Neuron (in vitro differentiated cells): ENCODE data around the gene CHPF2.

Experiments
- H2AFZ ChIP-seq: one replicate; pipeline ENCODE4 v1.6.1; 2013; ENCODE audit warnings: low read depth, mild to moderate bottlenecking, inconsistent platforms, low read length, moderate library complexity
- H3K27me3 ChIP-seq: one replicate; pipeline ENCODE4 v1.6.1; 2013; ENCODE audit warnings: low read length; ENCODE audit not compliant: insufficient read depth
- H3K36me3 ChIP-seq: one replicate; pipeline ENCODE4 v1.6.1; 2013; ENCODE audit warnings: low read length; ENCODE audit not compliant: insufficient read depth
- H3K4me1 ChIP-seq: one replicate; pipeline ENCODE4 v1.6.1; 2013; ENCODE audit warnings: low read length; ENCODE audit not compliant: insufficient read depth
- H3K4me3 ChIP-seq: 2 replicates; pipeline ENCODE4 v1.5.1; 2013; ENCODE audit warnings: mild to moderate bottlenecking, low read length, moderate library complexity
- H3K9me3 ChIP-seq: one replicate; pipeline ENCODE4 v1.6.1; 2013; ENCODE audit warnings: low read length

CHPF2 gene

DNA sequence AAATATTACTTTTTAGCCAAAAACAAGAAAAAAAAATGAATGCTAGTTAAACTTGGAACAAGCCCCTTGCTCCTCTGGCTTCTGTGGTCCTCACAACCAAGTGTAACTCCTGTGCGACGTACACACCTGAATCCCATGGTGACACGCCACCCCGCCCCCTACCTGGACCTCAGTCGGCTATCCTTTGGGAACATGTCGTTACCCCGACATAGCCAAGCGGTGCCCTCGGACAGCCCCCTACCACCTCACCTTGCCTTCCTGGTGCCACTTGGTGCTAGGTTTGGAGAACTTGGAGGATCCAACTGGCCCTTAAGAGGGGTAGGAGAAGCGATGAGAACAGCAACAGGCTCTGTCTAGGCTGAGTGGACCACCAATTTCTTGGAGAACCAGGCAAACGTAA is 28.2 kb downstream of the CHPF2 start:
- H3K36me3 ChIP-seq: no peaks in the 10 kb centered on the region

DNA sequence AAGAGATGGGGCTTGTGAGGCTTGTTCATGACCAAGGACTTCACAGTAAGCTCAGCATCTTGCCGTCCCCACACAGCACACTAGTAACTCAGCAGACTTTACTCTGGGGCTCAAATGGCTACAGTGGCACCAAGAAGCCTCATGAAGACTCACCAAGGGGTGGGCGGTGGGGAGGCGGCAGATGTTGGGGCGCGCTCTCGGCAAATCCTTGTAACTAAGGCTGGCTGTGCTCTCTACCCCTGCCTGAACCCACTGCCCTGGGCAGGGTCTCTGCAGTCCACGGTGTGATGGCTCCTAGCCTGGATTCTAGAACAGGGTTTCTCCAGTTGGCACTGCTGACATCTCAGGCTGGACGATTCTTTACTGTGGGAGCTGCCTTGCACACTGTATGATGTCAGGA is 28.6 kb downstream of the CHPF2 start:
- H3K36me3 ChIP-seq: no peaks in the 10 kb centered on the region
- no peak overlapping the region for H2AFZ ChIP-seq
- H3K4me1 ChIP-seq: no peaks in the 10 kb centered on the region
- H3K9me3 ChIP-seq: no peaks in the 10 kb centered on the region
- peaks cover 6% of the 10 kb centered on the region for H3K27me3 ChIP-seq
- H3K4me3 ChIP-seq: no peak overlapping the region

More for the DNA sequence above, 28.2 kb downstream of the CHPF2 start:
- Histone ChIP-seq H3K4me1 (no peaks in the 10 kb centered on the region), H2AFZ (no peak overlapping the region), H3K27me3 (peaks cover 6% of the 10 kb centered on the region), H3K4me3 (no peak overlapping the region), H3K9me3 (no peaks in the 10 kb centered on the region)

DNA sequence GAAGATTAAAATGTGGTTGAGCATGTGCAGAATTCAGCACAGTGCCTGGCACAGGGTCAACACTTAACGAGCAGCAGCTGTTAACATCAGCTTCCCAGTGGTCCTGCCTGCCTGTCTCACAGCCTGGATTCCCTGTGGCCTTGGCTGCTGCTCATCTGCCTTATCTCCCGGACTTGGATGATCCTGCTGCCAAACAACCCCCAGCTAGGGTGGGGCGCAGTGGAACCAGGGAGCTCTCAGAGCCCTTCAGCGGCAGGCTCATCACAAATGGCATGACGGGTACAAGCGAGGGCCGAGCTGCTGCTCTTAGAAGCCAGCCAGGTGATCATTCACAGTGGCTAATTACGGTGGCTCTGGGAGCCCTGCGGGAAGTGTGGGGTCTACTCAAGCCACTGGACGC is 29.2 kb downstream of the CHPF2 start:
- no peaks in the 10 kb centered on the region for H3K9me3 ChIP-seq
- H3K4me1 ChIP-seq: no peaks in the 10 kb centered on the region
- peaks cover 6% of the 10 kb centered on the region for H3K27me3 ChIP-seq
- H3K36me3 ChIP-seq: no peaks in the 10 kb centered on the region
- H2AFZ ChIP-seq: no peak overlapping the region
- H3K4me3 ChIP-seq: no peak overlapping the region

DNA sequence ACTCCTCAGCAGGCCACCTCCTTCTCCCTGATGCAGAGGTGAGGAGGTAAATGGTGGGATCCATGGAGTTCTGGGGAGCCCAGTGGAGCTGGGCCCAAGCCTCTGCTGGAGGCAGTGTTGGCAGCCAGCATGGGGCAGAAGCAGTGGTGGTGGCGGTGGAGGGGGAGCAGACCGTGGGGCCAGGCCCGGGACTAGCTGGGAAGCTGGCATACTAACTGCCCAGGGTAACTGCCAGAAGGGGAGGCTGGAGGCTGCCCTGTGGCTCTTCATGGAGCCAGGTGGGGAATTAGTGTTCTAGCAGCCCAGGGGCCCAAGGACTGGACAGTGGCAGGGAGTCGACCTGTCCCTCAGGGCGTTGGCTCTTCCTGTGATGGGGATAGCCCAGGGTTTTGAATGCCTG is 32.3 kb downstream of the CHPF2 start:
- no peaks in the 10 kb centered on the region for H3K4me1 ChIP-seq
- no peak overlapping the region for H2AFZ ChIP-seq
- H3K36me3 ChIP-seq: no peaks in the 10 kb centered on the region
- H3K9me3 ChIP-seq: no peaks in the 10 kb centered on the region
- H3K4me3 ChIP-seq: no peak overlapping the region
- H3K27me3 ChIP-seq: peaks cover 6% of the 10 kb centered on the region

DNA sequence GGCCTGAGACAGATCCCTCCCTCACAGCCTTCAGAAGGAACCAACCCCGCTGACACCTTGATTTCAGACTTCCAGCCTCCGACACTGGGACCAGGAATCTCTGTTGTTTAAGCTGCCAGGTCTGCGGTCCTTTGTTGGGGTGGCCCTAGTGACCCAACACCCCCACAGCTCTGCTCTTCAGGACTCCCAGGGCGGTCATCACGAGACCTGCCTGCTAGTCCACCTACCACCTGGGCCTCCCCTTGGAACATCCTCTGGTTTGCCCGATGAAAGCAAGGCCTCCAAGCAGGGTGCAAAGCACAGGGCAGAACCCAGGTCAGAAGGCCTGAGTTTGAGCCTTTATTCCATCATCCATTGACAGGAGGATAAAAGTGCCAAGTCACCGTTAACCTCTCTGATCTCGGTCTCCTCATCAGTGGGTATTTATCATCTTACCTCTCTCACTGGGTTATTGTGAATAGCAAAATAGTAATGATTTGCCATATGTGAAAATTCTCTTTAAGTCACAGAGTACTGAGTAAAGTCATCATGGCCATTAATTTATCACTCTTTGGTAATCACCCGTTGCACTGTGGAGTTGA is 33.2 kb downstream of the CHPF2 start:
- Histone ChIP-seq H2AFZ (no peak overlapping the region), H3K4me3 (no peak overlapping the region), H3K36me3 (no peaks in the 10 kb centered on the region), H3K9me3 (no peaks in the 10 kb centered on the region), H3K4me1 (no peaks in the 10 kb centered on the region), H3K27me3 (peaks cover 6% of the 10 kb centered on the region)

DNA sequence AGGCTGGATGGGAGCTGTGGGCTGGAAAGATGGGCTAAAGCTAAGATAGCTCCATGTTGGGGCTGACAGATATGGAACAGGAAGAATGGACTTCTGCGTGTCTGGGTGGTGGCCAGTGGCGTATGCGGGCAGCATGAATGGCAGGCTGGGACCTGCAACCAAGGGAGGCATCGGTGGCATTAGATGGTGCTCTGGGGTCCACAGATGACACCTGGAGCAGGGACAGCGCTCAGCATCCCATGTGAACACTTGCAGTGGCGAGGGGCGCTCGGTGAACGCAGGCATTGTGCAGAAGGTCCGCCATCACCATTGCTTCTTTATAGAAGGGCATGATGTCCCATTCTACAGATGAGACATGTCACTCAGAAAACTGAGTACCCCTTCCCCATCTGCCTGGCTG is 37.2 kb downstream of the CHPF2 start:
- no peak overlapping the region for H3K4me3 ChIP-seq
- H3K36me3 ChIP-seq: no peaks in the 10 kb centered on the region
- no peaks in the 10 kb centered on the region for H3K4me1 ChIP-seq
- H3K27me3 ChIP-seq: no peaks in the 10 kb centered on the region
- no peak overlapping the region for H2AFZ ChIP-seq
- no peaks in the 10 kb centered on the region for H3K9me3 ChIP-seq

DNA sequence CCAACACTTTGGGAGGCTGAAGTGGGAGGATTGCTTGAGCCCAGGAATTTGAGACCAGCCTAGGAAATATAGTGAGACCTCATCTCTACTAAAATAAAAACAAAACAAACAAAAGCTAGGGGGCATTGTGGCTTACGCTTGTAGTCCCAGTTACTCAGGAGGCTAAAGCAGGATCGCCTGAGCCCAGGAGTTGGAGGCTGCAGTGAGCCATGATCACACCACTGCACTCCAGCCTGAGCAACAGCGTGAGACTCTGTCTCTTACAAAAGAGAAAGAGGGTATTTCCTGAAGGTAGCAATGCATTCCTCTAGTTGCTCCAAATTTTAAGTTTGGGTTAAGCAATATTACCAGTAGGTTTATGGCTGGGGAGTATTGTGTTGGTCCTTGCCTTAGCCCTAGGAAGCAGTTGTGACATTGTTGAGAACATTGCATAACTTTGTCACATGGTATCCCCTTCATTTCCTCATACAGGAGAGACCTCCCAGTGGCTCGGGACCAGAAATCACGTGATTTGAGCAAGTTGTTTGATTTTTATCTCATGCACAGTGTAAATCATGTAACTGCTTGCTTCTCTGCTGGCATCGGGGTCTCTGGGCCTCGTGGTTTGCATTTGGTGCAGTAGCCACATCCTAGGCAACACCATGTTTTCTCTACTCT is 39.5 kb downstream of the CHPF2 start:
- peaks cover 2% of the 10 kb centered on the region for H3K4me1 ChIP-seq
- H3K9me3 ChIP-seq: no peaks in the 10 kb centered on the region
- H3K36me3 ChIP-seq: no peaks in the 10 kb centered on the region
- H3K4me3 ChIP-seq: no peak overlapping the region
- H3K27me3 ChIP-seq: no peaks in the 10 kb centered on the region
- no peak overlapping the region for H2AFZ ChIP-seq

DNA sequence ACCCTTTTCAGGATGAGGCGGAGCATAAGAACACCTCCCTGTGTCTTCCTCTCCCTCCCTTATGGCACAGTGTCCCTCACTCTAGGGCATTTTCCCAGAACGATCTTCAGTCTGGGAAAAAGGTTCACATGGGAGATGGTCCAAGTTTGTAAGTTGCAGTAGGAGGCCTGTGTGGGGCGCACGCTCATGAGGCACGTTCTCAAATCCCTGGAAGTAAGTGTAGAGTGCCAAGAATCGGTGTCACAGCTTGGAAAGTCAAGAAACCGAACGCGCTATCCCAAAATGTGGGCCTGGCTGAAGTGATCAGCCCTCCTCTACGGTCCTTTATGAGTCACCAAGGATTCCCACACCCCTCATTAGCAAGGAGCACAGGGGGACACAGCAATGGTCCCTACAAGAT is 40.1 kb downstream of the CHPF2 start:
- Histone ChIP-seq H3K27me3 (no peaks in the 10 kb centered on the region), H3K4me3 (no peak overlapping the region), H3K4me1 (peaks cover 2% of the 10 kb centered on the region), H2AFZ (no peak overlapping the region), H3K36me3 (no peaks in the 10 kb centered on the region), H3K9me3 (no peaks in the 10 kb centered on the region)

DNA sequence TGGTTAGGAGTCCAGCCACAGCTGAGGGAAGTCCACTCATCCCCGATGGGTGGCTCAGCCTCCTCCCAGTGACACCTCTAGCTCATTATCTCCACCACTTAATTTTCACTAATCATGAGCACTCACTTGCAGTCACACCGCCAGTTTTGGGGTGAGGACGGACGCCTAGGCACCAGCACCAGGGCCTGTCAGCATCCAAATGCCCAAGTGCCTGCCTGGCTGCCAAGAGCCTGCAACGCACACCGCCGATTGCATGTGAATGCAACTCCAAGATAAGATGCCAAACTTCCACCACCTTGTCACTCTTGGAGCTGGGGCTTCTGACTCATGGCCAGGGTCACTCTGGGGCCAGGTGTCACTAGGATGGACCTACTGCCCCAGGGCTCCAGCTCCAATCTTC is 40.6 kb downstream of the CHPF2 start:
- H3K9me3 ChIP-seq: no peaks in the 10 kb centered on the region
- no peaks in the 10 kb centered on the region for H3K27me3 ChIP-seq
- H3K4me3 ChIP-seq: no peak overlapping the region
- no peak overlapping the region for H2AFZ ChIP-seq
- H3K36me3 ChIP-seq: no peaks in the 10 kb centered on the region
- peaks cover 2% of the 10 kb centered on the region for H3K4me1 ChIP-seq

DNA sequence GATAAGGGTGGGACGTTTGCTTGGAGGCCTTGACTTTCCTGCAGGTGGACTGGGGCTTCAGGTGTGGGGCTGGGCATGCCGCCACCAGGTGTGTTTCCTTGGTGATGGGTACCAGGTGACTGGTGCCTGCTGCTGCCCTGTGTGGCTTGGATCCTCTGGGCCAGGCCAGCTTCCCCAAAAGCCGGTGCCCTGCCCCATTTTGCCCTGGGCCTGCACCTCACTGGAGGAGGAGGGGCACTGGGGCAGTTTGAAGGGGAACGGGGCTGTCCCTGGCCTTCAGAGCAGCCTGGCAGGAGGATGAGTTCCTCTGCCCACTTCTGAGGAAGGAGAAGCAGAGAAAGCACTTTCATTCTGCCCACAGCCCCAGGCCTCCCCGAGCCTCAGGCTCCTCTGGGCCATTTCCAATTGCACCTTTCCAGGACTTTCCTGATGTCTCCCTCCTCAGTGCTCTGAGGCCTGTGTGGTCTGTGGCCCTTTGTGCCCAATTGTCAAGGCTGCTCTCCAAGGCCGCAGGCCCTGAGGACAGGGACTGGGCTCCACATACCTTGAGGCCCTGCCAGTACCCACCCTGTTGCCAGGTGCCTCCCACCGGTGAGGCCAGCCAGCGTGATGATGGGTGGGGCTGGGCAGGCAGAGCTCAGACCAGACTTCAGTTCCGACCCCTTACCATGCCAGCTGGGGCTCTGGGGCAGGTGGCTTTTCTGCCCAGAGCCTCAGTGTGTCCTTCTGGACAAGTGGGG is 41.5 kb downstream of the CHPF2 start:
- Histone ChIP-seq H3K9me3 (no peaks in the 10 kb centered on the region), H3K4me1 (peaks cover 2% of the 10 kb centered on the region), H3K4me3 (no peak overlapping the region), H3K36me3 (no peaks in the 10 kb centered on the region), H2AFZ (no peak overlapping the region), H3K27me3 (no peaks in the 10 kb centered on the region)

DNA sequence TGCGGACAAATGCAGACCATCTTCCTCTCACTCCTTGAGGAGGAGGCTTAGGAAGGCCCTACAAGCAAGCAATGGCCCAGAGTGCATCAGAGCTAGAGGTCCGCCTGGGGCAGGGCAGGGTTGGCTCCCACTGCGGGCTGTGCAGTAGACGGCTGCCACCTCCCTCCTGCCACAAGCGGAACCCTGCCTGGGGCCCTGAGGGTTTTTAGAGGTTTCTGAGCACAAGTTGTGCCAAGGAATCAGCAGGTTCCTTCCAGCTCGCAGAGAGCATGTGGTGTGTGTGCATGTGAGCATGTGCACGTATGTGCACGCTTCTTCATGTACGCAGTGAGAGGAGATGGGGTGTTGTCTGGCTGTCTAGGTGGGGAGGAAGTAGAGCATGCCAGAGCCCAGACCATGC is 42.1 kb downstream of the CHPF2 start:
- peaks cover 2% of the 10 kb centered on the region for H3K4me1 ChIP-seq
- H3K36me3 ChIP-seq: no peaks in the 10 kb centered on the region
- H3K4me3 ChIP-seq: no peak overlapping the region

DNA sequence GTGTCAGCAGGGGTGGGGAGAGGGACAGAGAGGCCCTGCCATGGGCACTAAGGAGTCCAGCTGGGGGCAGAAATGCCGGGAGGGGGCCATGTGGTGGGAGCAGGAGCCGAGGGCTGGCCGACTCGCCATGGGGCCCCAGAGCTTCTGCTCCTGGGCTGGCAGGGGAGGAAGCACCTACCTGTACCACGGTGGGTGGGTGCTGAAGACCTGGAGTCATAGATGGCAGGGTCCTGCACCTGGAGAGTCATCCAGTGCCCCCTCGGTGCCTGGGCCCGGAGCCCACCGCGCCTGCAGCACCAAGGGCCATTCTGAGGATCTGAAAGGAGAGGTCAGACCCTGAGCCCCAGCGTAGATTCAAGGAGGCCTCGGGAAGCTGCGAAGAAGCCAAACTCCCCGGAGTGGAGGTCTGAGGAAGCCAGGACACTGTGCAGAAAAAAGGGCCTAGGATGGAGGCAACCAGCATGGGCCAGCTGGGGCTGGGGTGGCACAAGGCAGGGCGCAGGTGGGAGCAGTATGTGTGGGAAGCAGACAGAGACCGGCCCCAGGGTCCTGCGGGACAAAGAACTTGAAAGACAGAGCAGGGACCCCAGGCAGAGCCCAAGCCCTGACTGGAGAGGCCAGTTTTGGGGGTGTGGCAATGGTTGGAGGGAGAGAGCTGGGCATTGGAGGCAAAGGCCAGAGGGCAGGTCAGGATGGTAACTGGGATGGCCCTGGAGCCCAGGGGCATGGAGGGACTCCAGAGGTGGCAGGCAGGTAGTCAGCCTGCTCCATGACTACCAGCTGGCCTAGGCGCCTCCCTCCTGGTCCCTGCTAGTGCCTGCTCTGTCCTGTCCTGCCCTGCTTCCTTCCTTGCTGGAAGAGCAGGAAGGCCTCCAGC is 42.9 kb downstream of the CHPF2 start:
- H3K36me3 ChIP-seq: no peaks in the 10 kb centered on the region
- no peak overlapping the region for H3K4me3 ChIP-seq
- no peak overlapping the region for H2AFZ ChIP-seq
- H3K4me1 ChIP-seq: peaks cover 2% of the 10 kb centered on the region
- H3K27me3 ChIP-seq: peaks cover 9% of the 10 kb centered on the region
- H3K9me3 ChIP-seq: no peaks in the 10 kb centered on the region

More for the DNA sequence above, 42.1 kb downstream of the CHPF2 start:
- Histone ChIP-seq H3K27me3 (peaks cover 3% of the 10 kb centered on the region), H3K9me3 (no peaks in the 10 kb centered on the region), H2AFZ (no peak overlapping the region)
